Astrocyte of the hippocampus (primary cell): ENCODE data around the gene WDR27.
A peak's percentile ranks its signal among the peaks of the same experiment; 100 is the strongest.
"Not testable (repeated sequence)": the region's sequence is repeated elsewhere in the genome, so short reads cannot be mapped to it uniquely, and the experiment has no call there.

ENCODE experiments used
- DNase-seq: peaks from one replicate; pipeline ENCODE4 v3.0.0; 2011; ENCODE audit warnings: low read depth, low spot score

Gene WDR27

GRCh38 chr6:169527306-169527705, 174.5 kb downstream of the WDR27 start:
- no peak for DNase-seq

- no peak for DNase-seq
Measured at GRCh38 chr6:169521825-169522224, 180.0 kb downstream of the WDR27 start.

GRCh38 chr6:169520104-169520503, 181.7 kb downstream of the WDR27 start:
- DNase-seq = peak; percentile 50

- no peak for DNase-seq
Measured at GRCh38 chr6:169518451-169518850, 183.4 kb downstream of the WDR27 start.

GRCh38 chr6:169513478-169514193, 188.2 kb downstream of the WDR27 start:
- DNase-seq = no peak

- DNase-seq = not testable (repeated sequence)
Measured at GRCh38 chr6:169511785-169512184, 190.0 kb downstream of the WDR27 start.

- no peak for DNase-seq
Measured at GRCh38 chr6:169510871-169511270, 191.0 kb downstream of the WDR27 start.

- DNase-seq = no peak
Measured at GRCh38 chr6:169508452-169508851, 193.4 kb downstream of the WDR27 start.

GRCh38 chr6:169503422-169504152, 198.2 kb downstream of the WDR27 start:
- no peak for DNase-seq

- no peak for DNase-seq
Measured at GRCh38 chr6:169502445-169502844, 199.4 kb downstream of the WDR27 start.

GRCh38 chr6:169501777-169502313, 200.0 kb downstream of the WDR27 start:
- DNase-seq = no peak

GRCh38 chr6:169501128-169501527, 200.7 kb downstream of the WDR27 start:
- no peak for DNase-seq

- no peak for DNase-seq
Measured at GRCh38 chr6:169500688-169501087, 201.1 kb downstream of the WDR27 start.

- DNase-seq = no peak
Measured at GRCh38 chr6:169499848-169500247, 202.0 kb downstream of the WDR27 start.

GRCh38 chr6:169498916-169499513, 202.8 kb downstream of the WDR27 start:
- DNase-seq = no peak

GRCh38 chr6:169495601-169496000, 206.2 kb downstream of the WDR27 start:
- peak; percentile 49 for DNase-seq

- DNase-seq = no peak
Measured at GRCh38 chr6:169494038-169494437, 207.8 kb downstream of the WDR27 start.

- no peak for DNase-seq
Measured at GRCh38 chr6:169491482-169491881, 210.3 kb downstream of the WDR27 start.

GRCh38 chr6:169490830-169491229, 211.0 kb downstream of the WDR27 start:
- no peak for DNase-seq

- DNase-seq = no peak
Measured at GRCh38 chr6:169490246-169490641, 211.6 kb downstream of the WDR27 start.

- no peak for DNase-seq
Measured at GRCh38 chr6:169489563-169490245, 212.1 kb downstream of the WDR27 start.
